ENCODE results near the gene TMA7. TPM values are rescaled to one million over a fixed set of nuclear protein-coding genes. Genes with fewer than 3 reads are reported as not detected.

Gene TMA7
- total RNA-seq, 1 donor from 2014 or later, result 69.3 TPM

DNA sequence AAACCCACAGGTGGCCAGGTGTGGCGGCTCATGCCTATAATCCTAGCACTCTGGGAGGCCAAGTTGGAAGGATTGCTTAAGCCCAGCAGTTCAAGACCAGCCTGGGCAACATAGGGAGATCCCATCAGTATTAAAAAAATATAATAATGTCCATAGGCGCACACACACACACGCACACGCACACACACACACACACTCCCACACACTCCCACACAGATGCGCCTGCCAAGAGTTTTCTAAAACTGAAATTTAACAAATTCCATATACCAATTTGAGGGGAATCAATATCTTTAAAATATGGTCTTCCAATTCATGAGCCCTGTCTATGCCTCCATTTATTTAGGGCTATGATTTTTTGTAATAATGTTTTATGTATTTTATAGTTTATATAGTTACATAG is 46.9 kb downstream of the TMA7 start:
- ATAC-seq (no peak), DNase-seq (ENCODE audit: low spot score) (no peak)

DNA sequence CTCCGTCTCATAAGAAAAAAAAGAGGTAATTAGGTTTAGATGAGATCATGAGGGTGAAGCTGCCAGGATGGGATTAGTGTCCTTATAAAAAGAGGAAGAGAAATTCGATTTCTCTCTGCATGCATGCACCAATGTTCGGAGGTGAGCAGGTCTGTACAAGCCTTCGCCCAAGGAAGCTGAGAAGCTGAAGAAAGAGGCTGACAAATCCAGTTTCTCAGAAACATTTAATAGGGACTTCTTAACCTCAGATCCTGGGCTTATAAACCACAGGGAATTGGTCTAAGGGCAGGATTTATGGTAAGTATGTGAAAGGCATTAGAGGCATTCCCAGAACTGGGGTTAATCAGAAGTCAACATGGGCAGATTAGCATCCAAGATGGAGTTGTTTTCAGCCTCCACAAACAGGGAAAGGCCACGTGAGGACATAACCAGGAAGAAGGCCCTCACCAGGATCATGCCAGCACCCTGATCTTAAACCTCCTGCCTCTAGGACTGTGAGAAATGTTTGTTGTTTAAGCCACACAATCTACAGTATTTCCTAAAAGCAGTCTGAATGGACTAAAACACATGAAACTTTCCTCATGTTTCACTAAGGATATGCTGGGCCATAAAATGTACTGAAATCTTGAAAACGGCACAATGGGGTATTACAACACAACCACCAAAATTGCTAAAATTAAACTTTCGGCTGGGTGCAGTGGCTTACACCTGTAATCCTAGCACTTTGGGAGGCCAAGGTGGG is 52.6 kb downstream of the TMA7 start:
- DNase-seq (ENCODE audit: low spot score) (no peak), ATAC-seq (no peak)

DNA sequence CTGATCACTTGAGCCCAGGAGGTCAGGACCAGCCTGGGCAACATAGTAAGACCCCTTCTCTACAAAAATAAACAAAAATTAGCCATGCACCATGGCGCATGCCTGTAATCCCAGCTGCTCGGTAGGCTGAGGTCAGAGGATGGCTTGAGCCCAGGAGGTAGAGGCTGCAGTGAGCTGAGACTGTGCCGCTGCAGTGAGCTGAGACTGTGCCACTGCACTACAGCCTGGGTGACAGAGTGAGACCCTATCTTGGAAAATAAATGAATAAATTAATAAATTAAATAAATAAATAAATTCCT is 53.1 kb downstream of the TMA7 start:
- no peak for DNase-seq (ENCODE audit: low spot score)
- no peak for ATAC-seq

Other genes with a start within 250 kb of the TMA7 start
- 0.40 TPM for gene CAMP, start 216.8 kb upstream of the TMA7 start, total RNA-seq
- 2.2 TPM for gene ZNF589, start 199.2 kb upstream of the TMA7 start, total RNA-seq
- gene NME6, start 138.9 kb upstream of the TMA7 start, total RNA-seq, result 10.7 TPM
- not detected for gene SPINK8, start 106.6 kb upstream of the TMA7 start, total RNA-seq
- not detected for gene FBXW12, start 68.0 kb upstream of the TMA7 start, total RNA-seq
- 142 TPM for gene PLXNB1, start 10.2 kb upstream of the TMA7 start, total RNA-seq
- gene CCDC51, start 138 bp upstream of the TMA7 start, total RNA-seq, result 9.2 TPM
- 3.3 TPM for gene ATRIP, start 6.5 kb downstream of the TMA7 start, total RNA-seq
- 97.9 TPM for gene SHISA5, start 63.9 kb downstream of the TMA7 start, total RNA-seq
- gene PFKFB4, start 116.5 kb downstream of the TMA7 start, total RNA-seq, result 1.3 TPM
- gene UCN2, start 123.5 kb downstream of the TMA7 start, total RNA-seq, result not detected
- gene COL7A1, start 155.1 kb downstream of the TMA7 start, total RNA-seq, result 2.5 TPM
- 232 TPM for gene UQCRC1, start 169.4 kb downstream of the TMA7 start, total RNA-seq
- not detected for gene TMEM89, start 181.5 kb downstream of the TMA7 start, total RNA-seq
- gene SLC26A6, start 195.2 kb downstream of the TMA7 start, total RNA-seq, result 8.4 TPM
- gene CELSR3, start 222.6 kb downstream of the TMA7 start, total RNA-seq, result 0.45 TPM
- 12.0 TPM for gene NCKIPSD, start 245.7 kb downstream of the TMA7 start, total RNA-seq

All from left lobe of liver (tissue), 2 donors.